ENCODE results near the gene PCSK6.
A peak's percentile ranks its signal among the peaks of the same experiment; 100 is the strongest.

The PCSK6 gene

DNA sequence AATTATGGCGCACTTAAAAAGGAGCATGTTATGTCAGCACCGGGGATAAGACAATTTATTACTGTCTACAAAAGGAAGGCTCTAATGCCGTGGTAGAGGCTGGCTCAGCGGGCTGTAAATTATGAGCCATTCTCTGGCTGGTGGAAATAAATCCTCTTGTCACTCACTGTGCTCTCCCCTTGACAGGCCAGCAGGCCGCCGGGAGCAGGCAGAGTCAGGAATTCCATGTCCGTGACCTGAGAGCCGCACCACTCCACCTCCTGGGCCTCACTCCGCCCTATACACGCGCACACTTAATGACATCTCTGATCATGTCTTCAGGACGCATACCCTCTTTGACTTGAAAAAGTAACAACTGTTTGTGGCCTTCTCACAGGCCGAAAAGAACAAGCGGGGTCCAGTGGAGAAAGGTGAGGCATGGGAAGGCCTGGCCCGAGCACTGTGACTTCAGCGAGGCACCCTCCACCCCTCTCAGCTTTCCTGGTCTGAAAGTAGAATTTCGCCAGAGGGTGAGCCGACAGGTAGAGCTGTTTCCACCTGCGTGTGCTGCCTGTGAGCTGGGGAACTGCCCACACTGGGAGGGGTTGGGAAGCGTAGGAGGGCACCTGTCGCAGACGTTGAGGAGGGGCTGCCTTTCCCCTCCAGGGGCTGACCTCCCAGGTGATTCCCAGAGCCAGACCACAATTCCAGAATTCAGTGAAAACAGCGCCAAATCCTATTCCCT, 13.2 kb upstream of the PCSK6 start:
- TF ChIP-seq CREB1 (IDR thresholded peaks at IDR 0.05; ENCODE audit: low read depth) (no peak), EGR1 (IDR thresholded peaks at IDR 0.05) (no peak), FOXM1 (IDR thresholded peaks at IDR 0.05; ENCODE audit: borderline replicate concordance, low read depth) (no peak), CEBPB (IDR thresholded peaks at IDR 0.05) (no peak), TCF12 (IDR thresholded peaks at IDR 0.05; ENCODE audit: low read depth) (no peak), ZBTB7A (IDR thresholded peaks at IDR 0.05; ENCODE audit: low read depth) (no peak), NFIC (IDR thresholded peaks at IDR 0.05) (no peak), EP300 (IDR thresholded peaks at IDR 0.05; ENCODE audit: borderline replicate concordance) (no peak), RAD21 (IDR thresholded peaks at IDR 0.05; ENCODE audit: low read depth) (no peak), TAF1 (IDR thresholded peaks at IDR 0.05; ENCODE audit: low read depth) (no peak), TEAD4 (IDR thresholded peaks at IDR 0.05) (no peak), YY1 (IDR thresholded peaks at IDR 0.05; ENCODE audit: low read depth) (no peak)
- TF ChIP-seq, protein P1, sequence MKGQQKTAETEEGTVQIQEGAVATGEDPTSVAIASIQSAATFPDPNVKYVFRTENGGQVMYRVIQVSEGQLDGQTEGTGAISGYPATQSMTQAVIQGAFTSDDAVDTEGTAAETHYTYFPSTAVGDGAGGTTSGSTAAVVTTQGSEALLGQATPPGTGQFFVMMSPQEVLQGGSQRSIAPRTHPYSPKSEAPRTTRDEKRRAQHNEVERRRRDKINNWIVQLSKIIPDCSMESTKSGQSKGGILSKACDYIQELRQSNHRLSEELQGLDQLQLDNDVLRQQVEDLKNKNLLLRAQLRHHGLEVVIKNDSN (IDR thresholded peaks at IDR 0.05) = no peak
- TF ChIP-seq, protein P2, sequence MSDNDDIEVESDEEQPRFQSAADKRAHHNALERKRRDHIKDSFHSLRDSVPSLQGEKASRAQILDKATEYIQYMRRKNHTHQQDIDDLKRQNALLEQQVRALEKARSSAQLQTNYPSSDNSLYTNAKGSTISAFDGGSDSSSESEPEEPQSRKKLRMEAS (IDR thresholded peaks at IDR 0.05) = no peak
- TF ChIP-seq, protein P3, sequence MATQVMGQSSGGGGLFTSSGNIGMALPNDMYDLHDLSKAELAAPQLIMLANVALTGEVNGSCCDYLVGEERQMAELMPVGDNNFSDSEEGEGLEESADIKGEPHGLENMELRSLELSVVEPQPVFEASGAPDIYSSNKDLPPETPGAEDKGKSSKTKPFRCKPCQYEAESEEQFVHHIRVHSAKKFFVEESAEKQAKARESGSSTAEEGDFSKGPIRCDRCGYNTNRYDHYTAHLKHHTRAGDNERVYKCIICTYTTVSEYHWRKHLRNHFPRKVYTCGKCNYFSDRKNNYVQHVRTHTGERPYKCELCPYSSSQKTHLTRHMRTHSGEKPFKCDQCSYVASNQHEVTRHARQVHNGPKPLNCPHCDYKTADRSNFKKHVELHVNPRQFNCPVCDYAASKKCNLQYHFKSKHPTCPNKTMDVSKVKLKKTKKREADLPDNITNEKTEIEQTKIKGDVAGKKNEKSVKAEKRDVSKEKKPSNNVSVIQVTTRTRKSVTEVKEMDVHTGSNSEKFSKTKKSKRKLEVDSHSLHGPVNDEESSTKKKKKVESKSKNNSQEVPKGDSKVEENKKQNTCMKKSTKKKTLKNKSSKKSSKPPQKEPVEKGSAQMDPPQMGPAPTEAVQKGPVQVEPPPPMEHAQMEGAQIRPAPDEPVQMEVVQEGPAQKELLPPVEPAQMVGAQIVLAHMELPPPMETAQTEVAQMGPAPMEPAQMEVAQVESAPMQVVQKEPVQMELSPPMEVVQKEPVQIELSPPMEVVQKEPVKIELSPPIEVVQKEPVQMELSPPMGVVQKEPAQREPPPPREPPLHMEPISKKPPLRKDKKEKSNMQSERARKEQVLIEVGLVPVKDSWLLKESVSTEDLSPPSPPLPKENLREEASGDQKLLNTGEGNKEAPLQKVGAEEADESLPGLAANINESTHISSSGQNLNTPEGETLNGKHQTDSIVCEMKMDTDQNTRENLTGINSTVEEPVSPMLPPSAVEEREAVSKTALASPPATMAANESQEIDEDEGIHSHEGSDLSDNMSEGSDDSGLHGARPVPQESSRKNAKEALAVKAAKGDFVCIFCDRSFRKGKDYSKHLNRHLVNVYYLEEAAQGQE (IDR thresholded peaks at IDR 0.05; ENCODE audit: low read depth) = no peak

DNA sequence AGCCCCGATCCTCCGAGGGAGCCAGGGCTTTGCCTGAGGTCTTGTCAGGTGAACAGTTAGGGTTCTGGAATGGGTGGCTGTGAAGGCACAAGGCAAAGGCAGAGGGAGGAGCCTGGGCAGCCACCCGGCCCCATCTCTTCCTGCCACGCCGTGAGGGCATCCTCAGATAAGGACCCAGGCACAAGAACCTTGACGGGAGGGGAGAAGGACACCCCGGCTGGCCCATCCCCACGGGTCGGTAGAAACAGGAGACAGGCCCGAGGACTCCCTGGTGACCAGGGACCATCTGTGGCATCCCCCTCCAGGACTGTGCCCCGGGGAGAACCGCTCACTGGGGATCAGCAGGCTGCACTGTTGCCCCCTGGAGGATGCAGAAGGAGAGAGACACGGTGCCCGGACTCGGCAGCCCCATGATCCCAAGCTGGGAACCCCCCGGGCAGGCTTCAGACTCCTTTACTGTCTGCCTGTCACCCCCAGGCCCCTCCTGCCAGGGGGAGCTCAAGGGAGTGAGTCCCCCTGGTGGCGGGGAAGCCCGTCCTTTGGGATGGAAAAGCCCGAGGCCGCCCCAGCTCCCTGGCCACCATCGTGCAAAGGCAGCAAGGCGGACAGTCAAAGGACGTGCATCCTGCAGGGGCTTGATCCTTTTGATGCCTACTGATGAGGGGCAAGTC, 12.3 kb upstream of the PCSK6 start:
- TF ChIP-seq, protein P2 (IDR thresholded peaks at IDR 0.05) = no peak
- TF ChIP-seq NFIC (IDR thresholded peaks at IDR 0.05) (no peak), RAD21 (IDR thresholded peaks at IDR 0.05; ENCODE audit: low read depth) (peak; percentile 36; the same call in 1 of the 2 replicates)
- TF ChIP-seq, protein P1 (IDR thresholded peaks at IDR 0.05) = no peak

DNA sequence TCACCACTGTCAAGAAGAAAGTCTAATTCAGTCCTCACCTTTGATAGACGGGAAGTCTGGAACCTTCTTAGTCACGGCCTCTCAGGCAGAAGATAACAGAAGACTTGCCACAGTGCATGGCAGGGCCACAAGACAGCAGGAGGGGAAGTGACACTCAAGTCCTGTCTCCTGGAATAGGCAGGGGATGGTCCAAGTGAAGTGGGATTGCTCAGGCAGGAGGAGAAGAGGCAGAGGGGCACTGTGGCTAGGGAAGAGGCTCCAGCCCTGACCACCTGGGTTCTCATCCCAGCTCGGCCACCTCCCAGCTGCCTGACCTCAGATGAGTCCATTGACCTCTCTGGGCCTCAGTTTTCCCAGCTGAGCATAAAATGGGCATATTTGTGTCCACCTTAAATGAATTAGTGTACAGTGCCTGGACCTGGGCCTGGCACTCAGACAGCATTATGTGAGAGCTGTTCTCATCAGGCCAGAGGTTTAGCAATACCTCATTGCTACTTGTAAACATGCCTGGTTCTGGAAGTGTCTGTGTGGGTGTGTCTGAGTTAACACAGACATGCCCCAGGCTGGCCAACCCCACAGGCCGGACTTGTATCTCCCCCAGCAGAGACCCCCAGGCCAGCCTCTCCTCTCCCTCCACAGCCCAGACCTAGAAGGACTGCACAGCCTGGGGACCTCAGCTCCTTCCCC, 11.5 kb upstream of the PCSK6 start:
- TF ChIP-seq, protein P2 (IDR thresholded peaks at IDR 0.05) = no peak

DNA sequence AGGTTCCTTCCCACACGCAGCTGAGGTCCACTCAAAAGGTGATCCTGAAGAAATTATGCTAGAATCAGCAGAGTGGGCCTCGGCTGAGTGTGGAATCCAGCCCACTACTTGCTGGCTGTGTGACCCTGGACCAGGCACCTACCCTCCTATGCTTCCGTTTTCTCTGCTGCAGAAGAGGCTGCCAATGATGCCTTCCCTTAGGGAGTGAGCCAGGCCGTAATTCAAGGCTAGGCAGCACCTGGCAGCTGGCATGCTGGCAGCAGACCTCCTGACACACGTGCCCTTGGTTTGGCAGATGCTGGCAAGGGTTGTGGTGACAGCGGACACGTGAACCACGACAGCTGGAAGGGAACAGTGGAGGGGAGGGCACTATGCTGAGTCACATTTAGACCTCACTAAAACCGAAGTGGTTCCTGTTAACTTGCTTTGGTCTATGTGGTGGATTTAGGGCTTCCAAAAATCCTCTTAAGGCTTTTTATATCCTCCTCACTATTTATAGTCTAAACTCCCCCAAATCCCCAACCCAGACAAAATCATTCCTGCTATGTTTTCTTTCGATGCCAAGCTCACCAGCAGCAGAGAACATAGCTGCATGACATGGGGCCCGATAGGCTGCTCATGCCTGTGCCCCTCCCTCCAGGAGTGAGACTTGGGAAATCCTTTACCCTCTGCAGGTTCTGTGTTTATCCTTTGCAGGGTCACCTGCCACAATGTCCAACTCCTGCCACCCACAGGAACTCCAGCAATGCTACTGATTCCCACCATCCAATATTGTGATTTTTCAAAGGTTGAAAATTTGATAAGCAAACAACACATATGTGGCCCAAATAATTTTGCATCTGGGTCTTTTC, 10.6 kb upstream of the PCSK6 start:
- TF ChIP-seq, protein P2 (IDR thresholded peaks at IDR 0.05) = no peak
- TF ChIP-seq EP300 (IDR thresholded peaks at IDR 0.05; ENCODE audit: borderline replicate concordance) = no peak

DNA sequence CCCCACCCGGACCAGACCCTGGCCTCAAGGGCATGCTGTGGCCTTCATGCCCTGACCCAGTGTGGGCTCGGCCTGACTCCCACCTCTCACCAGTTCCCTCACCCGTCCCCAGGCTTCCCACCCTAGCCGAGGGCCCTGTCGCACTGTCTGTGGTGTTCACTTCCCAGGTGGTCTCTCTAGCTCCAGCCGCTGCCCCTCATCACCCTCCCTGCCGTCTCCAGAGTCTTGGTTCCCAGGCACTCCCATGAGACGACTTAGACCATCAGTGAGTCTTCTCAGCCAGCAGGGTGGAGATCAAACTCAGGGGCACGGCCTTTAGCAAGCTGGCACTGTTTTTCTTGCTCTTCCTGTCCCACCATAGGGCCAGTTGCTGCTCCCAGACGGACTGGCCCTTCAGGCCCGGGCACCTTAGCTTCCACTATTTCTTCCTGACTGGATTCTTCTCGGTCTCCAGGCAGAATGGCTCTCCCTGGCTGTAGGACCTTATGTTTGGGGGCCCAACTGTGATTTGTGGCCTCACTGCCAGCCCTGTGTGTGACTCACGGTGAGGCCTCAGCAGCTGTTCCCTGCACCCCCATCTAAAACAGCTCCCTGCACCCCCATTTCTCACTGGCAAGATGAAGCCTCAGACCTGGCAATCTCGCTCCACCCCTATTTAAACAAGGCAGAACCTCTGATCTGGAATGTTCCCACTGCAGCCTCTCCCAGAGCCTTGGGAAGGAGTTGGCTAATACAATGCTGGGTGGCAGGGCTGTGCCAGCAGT, 9.4 kb upstream of the PCSK6 start:
- TF ChIP-seq, protein P1 (IDR thresholded peaks at IDR 0.05) = no peak
- TF ChIP-seq, protein P2 (IDR thresholded peaks at IDR 0.05) = no peak
- TF ChIP-seq CREB1 (IDR thresholded peaks at IDR 0.05; ENCODE audit: low read depth) (no peak), ZBTB7A (IDR thresholded peaks at IDR 0.05; ENCODE audit: low read depth) (no peak), FOXM1 (IDR thresholded peaks at IDR 0.05; ENCODE audit: borderline replicate concordance, low read depth) (no peak), RAD21 (IDR thresholded peaks at IDR 0.05; ENCODE audit: low read depth) (no peak), EGR1 (IDR thresholded peaks at IDR 0.05) (no peak), NFIC (IDR thresholded peaks at IDR 0.05) (no peak), CEBPB (IDR thresholded peaks at IDR 0.05) (no peak), YY1 (IDR thresholded peaks at IDR 0.05; ENCODE audit: low read depth) (no peak), TEAD4 (IDR thresholded peaks at IDR 0.05) (no peak), TCF12 (IDR thresholded peaks at IDR 0.05; ENCODE audit: low read depth) (no peak), TAF1 (IDR thresholded peaks at IDR 0.05; ENCODE audit: low read depth) (no peak), EP300 (IDR thresholded peaks at IDR 0.05; ENCODE audit: borderline replicate concordance) (no peak)
- TF ChIP-seq, protein P3 (IDR thresholded peaks at IDR 0.05; ENCODE audit: low read depth) = no peak

Measured in Ishikawa (cell line).